HepG2 (cell line): ENCODE results near the gene SESN2. TPM values are rescaled to one million over a fixed set of nuclear protein-coding genes. Genes with fewer than 3 reads are reported as not detected.

Experiments used
- DNMT1 ChIP-seq: sonication (generic); formaldehyde crosslinking; IDR thresholded peaks from 2 replicates; pipeline ENCODE4 v1.5.1; 2020; ENCODE audit warnings: mild to moderate bottlenecking, missing genetic modification reagents
- DR1 ChIP-seq: sonication (generic); formaldehyde crosslinking; IDR thresholded peaks from 2 replicates; pipeline ENCODE4 v1.8.0; 2021; ENCODE audit warnings: mild to moderate bottlenecking, missing genetic modification reagents, inconsistent platforms
- ELF4 ChIP-seq: sonication (generic); formaldehyde crosslinking; IDR thresholded peaks from 2 replicates; pipeline ENCODE4 v1.5.0; 2020; ENCODE audit warnings: missing genetic modification reagents, mild to moderate bottlenecking, moderate library complexity, borderline replicate concordance
- EP300 ChIP-seq, 3 experiments: sonication (generic) in 1 of 3; formaldehyde crosslinking in 1 of 3; IDR thresholded peaks; 2 replicates each; pipeline versions ENCODE4 v1.5.1 to v1.6.1; 2011 to 2020; ENCODE audit warnings: low read depth in 2 of 3, low read length in 2 of 3, borderline replicate concordance in 1 of 3, improper control_type of control experiment in 1 of 3, mild to moderate bottlenecking in 1 of 3, missing genetic modification reagents in 1 of 3, moderate library complexity in 1 of 3
- FOXJ3 ChIP-seq: sonication (generic); formaldehyde crosslinking; IDR thresholded peaks from 2 replicates; pipeline ENCODE4 v1.4.0; 2020; ENCODE audit warnings: missing genetic modification reagents, mild to moderate bottlenecking, borderline replicate concordance
- FOXK1 ChIP-seq: sonication (generic); formaldehyde crosslinking; IDR thresholded peaks from 2 replicates; pipeline ENCODE4 v1.4.0; 2020; ENCODE audit warnings: low read depth, missing genetic modification reagents, borderline replicate concordance
- HIC2 ChIP-seq: sonication (generic); formaldehyde crosslinking; IDR thresholded peaks from 2 replicates; pipeline ENCODE4 v1.9.0; 2022; ENCODE audit warnings: low read depth, missing genetic modification reagents
- HINFP ChIP-seq: sonication (generic); formaldehyde crosslinking; IDR thresholded peaks from 2 replicates; pipeline ENCODE4 v1.4.0; 2020; ENCODE audit warnings: low read depth, mild to moderate bottlenecking, missing genetic modification reagents
- HMGA1 ChIP-seq: sonication (generic); formaldehyde crosslinking; conservative IDR thresholded peaks from 2 replicates; pipeline ENCODE4 v1.4.0; 2020; ENCODE audit warnings: missing genetic modification reagents
- HOXA3 ChIP-seq: sonication (generic); formaldehyde crosslinking; IDR thresholded peaks from 2 replicates; pipeline ENCODE4 v1.5.0; 2020; ENCODE audit warnings: missing genetic modification reagents
- KLF15 ChIP-seq: sonication (generic); formaldehyde crosslinking; IDR thresholded peaks from 2 replicates; pipeline ENCODE4 v1.8.1; 2023; ENCODE audit warnings: borderline replicate concordance, mild to moderate bottlenecking, inconsistent platforms, missing genetic modification reagents, mixed read lengths
- KLF9 ChIP-seq: IDR thresholded peaks from 2 replicates; pipeline ENCODE4 v1.6.1; 2016; ENCODE audit warnings: low read depth
- MAFG ChIP-seq: sonication (generic); formaldehyde crosslinking; IDR thresholded peaks from 2 replicates; pipeline ENCODE4 v1.5.1; 2020; ENCODE audit warnings: mild to moderate bottlenecking, missing genetic modification reagents
- NRL ChIP-seq: sonication (generic); formaldehyde crosslinking; IDR thresholded peaks from 2 replicates; pipeline ENCODE4 v1.5.0; 2020; ENCODE audit warnings: missing genetic modification reagents, mild to moderate bottlenecking, moderate library complexity, borderline replicate concordance
- PREB ChIP-seq: sonication (generic); formaldehyde crosslinking; IDR thresholded peaks from 2 replicates; pipeline ENCODE4 v1.4.0; 2020; ENCODE audit warnings: missing genetic modification reagents
- RNF2 ChIP-seq: fragments of 450-650 bp; conservative IDR thresholded peaks from 2 replicates; pipeline ENCODE4 v1.6.1; 2016; ENCODE audit warnings: low read depth
- SAP130 ChIP-seq: IDR thresholded peaks from 2 replicates; pipeline ENCODE4 v1.6.1; 2016; ENCODE audit warnings: low read depth
- SRY ChIP-seq: sonication (generic); formaldehyde crosslinking; IDR thresholded peaks from 2 replicates; pipeline ENCODE4 v1.8.0; 2022; ENCODE audit warnings: mild to moderate bottlenecking, missing genetic modification reagents
- TRIM22 ChIP-seq: fragments of 450-650 bp; IDR thresholded peaks from 2 replicates; pipeline ENCODE4 v1.6.1; 2017
- ZC3H4 ChIP-seq: sonication (generic); formaldehyde crosslinking; IDR thresholded peaks from 2 replicates; pipeline ENCODE4 v1.4.0; 2020; ENCODE audit warnings: missing genetic modification reagents, borderline replicate concordance
- ZNF33A ChIP-seq: sonication (generic); formaldehyde crosslinking; IDR thresholded peaks from 2 replicates; pipeline ENCODE4 v1.5.1; 2020; ENCODE audit warnings: missing genetic modification reagents, mild to moderate bottlenecking, moderate library complexity, borderline replicate concordance
- ZNF589 ChIP-seq: sonication (generic); formaldehyde crosslinking; conservative IDR thresholded peaks from 2 replicates; pipeline ENCODE4 v1.8.0; 2022; ENCODE audit warnings: mild to moderate bottlenecking, moderate library complexity, missing genetic modification reagents
- ZSCAN30 ChIP-seq: sonication (generic); formaldehyde crosslinking; IDR thresholded peaks from 2 replicates; pipeline ENCODE4 v1.5.0; 2020; ENCODE audit warnings: mild to moderate bottlenecking, missing genetic modification reagents
- polyA plus RNA-seq, 8 experiments: library from polyadenylated mRNA; depleted of rRNA in 3 of 8; stranded (reverse) in 7 of 8; unstranded in 1 of 8; fragments of >200 nt; fragmentation: Illumina TruSeq in 4 of 8; extraction: Trizol in 4 of 8; gene quantifications; 2 replicates each; pipeline versions ENCODE4 v1.2.1 to v1.2.3, GENCODE V29; 2011 to 2016; ENCODE audit warnings: low read depth in 4 of 8, missing spikeins in 1 of 8, mixed read lengths in 1 of 8; ENCODE audit not compliant: insufficient read depth in 1 of 8
- total RNA-seq, 5 experiments: library from RNA; depleted of rRNA; stranded (reverse); fragments of >200 nt; fragmentation: Illumina TruSeq; extraction: Trizol; gene quantifications; 2 replicates each; pipeline ENCODE4 v1.2.3, GENCODE V29; 2016; ENCODE audit warnings: low read depth in 1 of 5

SESN2 gene
- total and polyA plus RNA-seq, 2 of the 13 experiments (the other 11 are each of a cell fraction or from before 2014, with no cell fraction given) = 13.2 to 19.1 TPM

- TF ChIP-seq DNMT1 (CRISPR knock-in tag) (no peak), SRY (CRISPR knock-in tag) (no peak), NRL (CRISPR knock-in tag) (no peak), FOXK1 (CRISPR knock-in tag) (peak; percentile 63; the same call in 1 of the 2 replicates), HMGA1 (CRISPR knock-in tag) (no peak), KLF15 (CRISPR knock-in tag) (no peak), EP300 (IDR thresholded peaks at IDR 0.05; ENCODE audit: low read depth in 2 of 2, low read length in 2 of 2) (peak; percentile 61 to 75; a peak in 3 of 4 replicates), EP300 (CRISPR knock-in tag; IDR thresholded peaks at IDR 0.05; ENCODE audit: borderline replicate concordance) (peak; percentile 85), ZSCAN30 (no peak), SAP130 (peak; percentile 48), ZNF33A (CRISPR knock-in tag) (no peak), HINFP (no peak), KLF9 (CRISPR knock-in tag) (no peak), FOXJ3 (CRISPR knock-in tag) (no peak), DR1 (no peak), ELF4 (CRISPR knock-in tag) (no peak), MAFG (CRISPR knock-in tag) (no peak), ZC3H4 (CRISPR knock-in tag) (no peak), HOXA3 (peak; percentile 77), ZNF589 (CRISPR knock-in tag) (peak; percentile 68; the same call in 1 of the 2 replicates), TRIM22 (no peak), RNF2 (no peak), PREB (no peak), HIC2 (CRISPR knock-in tag) (peak; percentile 56; the same call in 1 of the 2 replicates)
Observed at GRCh38 chr1:28296401-28297261, 37.3 kb downstream of the SESN2 start (continued).
